Measurements from ENCODE around the gene RANBP2. TPM values are rescaled to one million over a fixed set of nuclear protein-coding genes. Genes with fewer than 3 reads are reported as not detected.

RANBP2 gene
- total RNA-seq, 1 experiment from 2014 or later, result 91.4 TPM

- H3K79me1 ChIP-seq (ENCODE audit: insufficient read depth, low read depth, low read length, poor library complexity, severe bottlenecking), result no peaks in the 10 kb centered on the region
- no peaks in the 10 kb centered on the region for H3K27me3 ChIP-seq (ENCODE audit: insufficient read depth, low read length)
- DNase-seq, result no peak
- H3K9me3 ChIP-seq (ENCODE audit: control insufficient read depth, low read depth, low read length), result no peaks in the 10 kb centered on the region
- no peak overlapping the region for H2AK5ac ChIP-seq (ENCODE audit: insufficient read length, low read length)
- no peaks in the 10 kb centered on the region for H3K79me2 ChIP-seq (ENCODE audit: insufficient read depth, low read length)
- H3K56ac ChIP-seq (ENCODE audit: insufficient read length, low read depth, low read length), result no peak overlapping the region
- H3K4ac ChIP-seq (ENCODE audit: low read depth, low read length), result no peak overlapping the region
- no peak overlapping the region for H3K9ac ChIP-seq (ENCODE audit: extremely low read depth, insufficient read length, low read length)
- no peak overlapping the region for H2BK120ac ChIP-seq (ENCODE audit: low read depth, low read length, poor library complexity, severe bottlenecking)
- no peaks in the 10 kb centered on the region for H3K4me1 ChIP-seq (ENCODE audit: insufficient read depth, low read length)
- Mint-ChIP-seq H3K4me1 (no peaks in the 10 kb centered on the region), H3K9me3 (no peaks in the 10 kb centered on the region), H3K27ac (no peak overlapping the region), H3K36me3 (ENCODE audit: insufficient read depth in 1 of 3, low read depth in 3 of 3) (no peaks in the 10 kb centered on the region; a peak in 1 of 7 replicates), H3K27me3 (ENCODE audit: low read depth) (no peaks in the 10 kb centered on the region; the same call in 1 of the 2 replicates), H3K4me3 (no peak overlapping the region)
- H3K23ac ChIP-seq (ENCODE audit: insufficient read length, low read depth, low read length), result no peak overlapping the region
- H3K14ac ChIP-seq (ENCODE audit: insufficient read depth, low read length), result no peak overlapping the region
- TF ChIP-seq CTCF (conservative IDR thresholded peaks at IDR 0.05), result no peak
- no peak overlapping the region for H2BK12ac ChIP-seq (ENCODE audit: insufficient read length, low read depth, low read length)
- H3T11ph ChIP-seq (ENCODE audit: low read length), result no peak overlapping the region
- no peak overlapping the region for H2AFZ ChIP-seq (ENCODE audit: low read length)
- no CpG with 5 or more reads among the region's 2 CpGs for WGBS (ENCODE audit: extremely low coverage, insufficient read length, low lambda C conversion rate)
- no peaks in the 10 kb centered on the region for H4K20me1 ChIP-seq (ENCODE audit: control insufficient read depth, insufficient read depth, insufficient read length)
- H4K5ac ChIP-seq (ENCODE audit: insufficient read length, low read depth, low read length), result no peak overlapping the region
- no peaks in the 10 kb centered on the region for H3K23me2 ChIP-seq (ENCODE audit: insufficient read length, low read depth, low read length, poor library complexity, severe bottlenecking)
- H4K91ac ChIP-seq (ENCODE audit: insufficient read length, low read depth, low read length), result no peak overlapping the region
- H3K27ac ChIP-seq (ENCODE audit: insufficient read length, low read depth, low read length), result no peak overlapping the region
- no peak overlapping the region for H4K8ac ChIP-seq (replicated peaks; ENCODE audit: insufficient read length, low read depth, low read length)
- H2BK15ac ChIP-seq (ENCODE audit: low read depth, low read length), result no peak overlapping the region
- H3K4me2 ChIP-seq (ENCODE audit: insufficient read depth, insufficient read length, low read length), result no peak overlapping the region
- H2BK20ac ChIP-seq (ENCODE audit: low read depth, low read length, poor library complexity, severe bottlenecking), result no peak overlapping the region
- no peak overlapping the region for H2BK5ac ChIP-seq (ENCODE audit: insufficient read length, low read length)
- no peak overlapping the region for H3K18ac ChIP-seq (ENCODE audit: insufficient read length, low read depth, low read length)
Observed at GRCh38 chr2:108701806-108702205, 17.5 kb upstream of the RANBP2 start.

Data from H9 (cell line).